ENCODE measurements around the gene ZNF550. TPM values are rescaled to one million over a fixed set of nuclear protein-coding genes. Genes with fewer than 3 reads are reported as not detected.

The ZNF550 gene
- polyA plus RNA-seq, 3 donors = 0.25 to 2.7 (median 0.65) TPM

DNA sequence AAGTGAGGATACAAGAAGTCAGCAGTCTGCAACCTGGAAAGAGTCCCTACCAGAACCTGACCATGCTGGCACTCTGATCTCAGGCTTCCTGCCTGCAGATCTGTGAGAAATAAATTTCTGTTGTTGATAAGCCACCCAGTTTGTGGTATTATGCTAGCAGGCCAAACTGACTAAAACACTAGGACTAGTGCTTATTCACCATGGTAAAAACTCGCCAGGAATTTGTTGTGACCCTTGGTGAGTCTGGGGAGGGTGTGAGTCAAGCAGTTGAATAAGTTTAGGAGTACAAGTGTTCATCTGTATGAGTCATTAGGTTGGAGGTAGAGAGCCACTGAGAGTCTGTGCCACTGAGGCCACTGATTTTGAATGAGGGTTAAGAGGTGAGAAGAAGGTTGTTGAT, 27.9 kb upstream of the ZNF550 start:
- H3K36me3 ChIP-seq (replicated peaks in 1 of 2; ENCODE audit: control insufficient read depth in 1 of 2, insufficient read depth in 2 of 2, low read length in 2 of 2) = peaks cover 11 to 57% of the 10 kb centered on the region in 2 donors
- Mint-ChIP-seq H3K27ac (no peak overlapping the region), H3K27me3 (ENCODE audit: low read depth in 3 of 3) (peaks cover 0 to 2% (median 0%) of the 10 kb centered on the region in 3 donors), H3K9me3 (peaks cover 65 to 99% (median 98%) of the 10 kb centered on the region in 7 donors), H3K4me1 (peaks cover 11% of the 10 kb centered on the region), H3K4me3 (no peak overlapping the region), H3K36me3 (peaks cover 47 to 53% of the 10 kb centered on the region in 2 donors)
- H3K79me2 ChIP-seq (ENCODE audit: insufficient read depth, low read length) = no peaks in the 10 kb centered on the region
- peaks cover 15 to 16% of the 10 kb centered on the region in 2 donors for H3K4me1 ChIP-seq (ENCODE audit: control insufficient read depth in 1 of 2, insufficient read depth in 2 of 2, low read length in 2 of 2)
- no peak overlapping the region for H3K27ac ChIP-seq (ENCODE audit: low read depth in 1 of 2, low read length in 2 of 2)
- TF ChIP-seq, protein P1, sequence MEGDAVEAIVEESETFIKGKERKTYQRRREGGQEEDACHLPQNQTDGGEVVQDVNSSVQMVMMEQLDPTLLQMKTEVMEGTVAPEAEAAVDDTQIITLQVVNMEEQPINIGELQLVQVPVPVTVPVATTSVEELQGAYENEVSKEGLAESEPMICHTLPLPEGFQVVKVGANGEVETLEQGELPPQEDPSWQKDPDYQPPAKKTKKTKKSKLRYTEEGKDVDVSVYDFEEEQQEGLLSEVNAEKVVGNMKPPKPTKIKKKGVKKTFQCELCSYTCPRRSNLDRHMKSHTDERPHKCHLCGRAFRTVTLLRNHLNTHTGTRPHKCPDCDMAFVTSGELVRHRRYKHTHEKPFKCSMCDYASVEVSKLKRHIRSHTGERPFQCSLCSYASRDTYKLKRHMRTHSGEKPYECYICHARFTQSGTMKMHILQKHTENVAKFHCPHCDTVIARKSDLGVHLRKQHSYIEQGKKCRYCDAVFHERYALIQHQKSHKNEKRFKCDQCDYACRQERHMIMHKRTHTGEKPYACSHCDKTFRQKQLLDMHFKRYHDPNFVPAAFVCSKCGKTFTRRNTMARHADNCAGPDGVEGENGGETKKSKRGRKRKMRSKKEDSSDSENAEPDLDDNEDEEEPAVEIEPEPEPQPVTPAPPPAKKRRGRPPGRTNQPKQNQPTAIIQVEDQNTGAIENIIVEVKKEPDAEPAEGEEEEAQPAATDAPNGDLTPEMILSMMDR (IDR thresholded peaks at IDR 0.05) = no peak
- H3K27me3 ChIP-seq (ENCODE audit: control insufficient read depth in 2 of 2, insufficient read depth in 2 of 2, low read length in 2 of 2) = no peaks in the 10 kb centered on the region
- peaks cover 84 to 93% of the 10 kb centered on the region in 2 donors for H3K9me3 ChIP-seq (replicated peaks in 1 of 2; ENCODE audit: control insufficient read depth in 1 of 2, insufficient read depth in 1 of 2, low read length in 2 of 2)
- no peak overlapping the region for H3K9ac ChIP-seq (ENCODE audit: insufficient read depth, low read length, poor library complexity, severe bottlenecking)
- no peak overlapping the region for H2AFZ ChIP-seq (ENCODE audit: insufficient read depth, low read depth, low read length, poor library complexity, severe bottlenecking)
- no peaks in the 10 kb centered on the region for H4K20me1 ChIP-seq (ENCODE audit: insufficient read depth, low read length)
- H3K4me3 ChIP-seq (replicated peaks in 1 of 3; ENCODE audit: low read depth in 2 of 3, low read length in 3 of 3) = peak overlapping the region in 1 of 3 experiments; percentile 22
- intact Hi-C loops (cut with micrococcal nuclease) = no loop called here
- H3K4me2 ChIP-seq (replicated peaks; ENCODE audit: extremely low read depth, low read length, poor library complexity, severe bottlenecking) = no peak overlapping the region
- WGBS (ENCODE audit: insufficient coverage) = 92% methylated on average over 1 of the region's 1 CpG
- DNase-seq = no peak

DNA sequence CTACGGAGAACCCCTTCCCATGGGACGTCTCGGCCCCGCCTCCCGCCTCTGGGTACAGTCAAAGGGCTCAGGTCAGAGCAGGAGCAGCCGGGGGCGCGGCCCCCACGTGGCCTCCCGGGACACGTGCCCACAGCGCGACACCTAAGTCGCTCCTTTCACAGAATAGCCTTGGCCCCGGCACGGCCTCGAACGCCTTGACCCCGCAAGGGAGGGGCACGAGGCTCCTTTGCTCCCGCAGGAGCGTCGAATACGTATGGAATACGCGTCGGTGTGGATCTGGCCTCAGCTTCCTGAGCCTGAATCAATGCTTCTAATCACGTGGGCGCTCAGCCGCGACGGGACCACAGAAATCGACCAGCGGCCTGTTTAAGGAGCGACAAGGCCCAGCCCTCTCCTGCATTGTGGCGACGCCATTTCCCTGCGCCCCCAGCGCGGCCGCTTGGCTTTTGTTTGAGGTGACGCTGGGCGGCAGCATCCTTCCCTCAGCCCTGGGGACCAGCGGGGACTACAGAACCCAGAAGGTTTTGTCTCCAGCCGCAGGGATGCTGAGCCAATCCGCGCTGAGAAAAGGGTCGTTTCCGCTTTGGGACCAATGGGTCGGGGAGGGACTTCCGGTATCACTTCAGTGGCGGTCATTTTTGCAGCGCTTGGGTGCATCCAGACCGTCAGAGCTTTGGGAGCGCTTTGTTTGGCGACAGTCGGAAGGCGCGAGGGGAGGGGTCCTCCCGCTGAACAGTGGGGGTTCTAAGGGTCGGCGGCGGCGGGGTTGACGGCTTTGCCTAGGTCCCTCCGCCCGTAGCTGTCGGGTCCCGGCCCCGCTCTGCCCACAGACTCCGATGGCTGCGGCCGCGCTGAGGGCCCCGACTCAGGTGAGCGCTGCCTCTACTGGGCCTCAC, 24.1 kb upstream of the ZNF550 start, which contains the start of gene ZIK1:
ZIK1 (plus strand) TSS at position 625 of the 896 bp plus-strand sequence; CDS start at position 837, 212 bp downstream.
- peaks cover 62 to 92% (median 90%) of the 10 kb centered on the region in 7 donors for H3K9me3 Mint-ChIP-seq
- intact Hi-C loops (cut with micrococcal nuclease) = loop anchor here in 1 of 2 donors (5.0 kb wide), 1 partner anchor 99 kb away; the partner anchor contains the start of gene ZNF551
- H2AFZ ChIP-seq (ENCODE audit: insufficient read depth, low read depth, low read length, poor library complexity, severe bottlenecking) = peak within 1 kb of the TSS; percentile 89

More for the DNA sequence above, 24.1 kb upstream of the ZNF550 start, which contains the start of gene ZIK1:
- peaks cover 14% of the 10 kb centered on the region for H3K4me1 Mint-ChIP-seq
- Histone ChIP-seq H3K4me1 (ENCODE audit: control insufficient read depth in 1 of 2, insufficient read depth in 2 of 2, low read length in 2 of 2) (peaks cover 15 to 23% of the 10 kb centered on the region in 2 donors), H4K20me1 (ENCODE audit: insufficient read depth, low read length) (no peaks in the 10 kb centered on the region), H3K9me3 (replicated peaks in 1 of 2; ENCODE audit: control insufficient read depth in 1 of 2, insufficient read depth in 1 of 2, low read length in 2 of 2) (peaks cover 73 to 75% of the 10 kb centered on the region in 2 donors), H3K4me3 (replicated peaks in 1 of 3; ENCODE audit: low read depth in 2 of 3, low read length in 3 of 3) (peak within 1 kb of the TSS; percentile 43 to 76 (median 45)), H3K27me3 (ENCODE audit: control insufficient read depth in 2 of 2, insufficient read depth in 2 of 2, low read length in 2 of 2) (no peaks in the 10 kb centered on the region), H3K27ac (ENCODE audit: low read depth in 1 of 2, low read length in 2 of 2) (no peak within 1 kb of the TSS), H3K4me2 (replicated peaks; ENCODE audit: extremely low read depth, low read length, poor library complexity, severe bottlenecking) (peak within 1 kb of the TSS; percentile 71), H3K36me3 (replicated peaks in 1 of 2; ENCODE audit: control insufficient read depth in 1 of 2, insufficient read depth in 2 of 2, low read length in 2 of 2) (peaks cover 0 to 27% of the 10 kb centered on the region in 2 donors), H3K9ac (ENCODE audit: insufficient read depth, low read length, poor library complexity, severe bottlenecking) (no peak within 1 kb of the TSS), H3K79me2 (ENCODE audit: insufficient read depth, low read length) (no peaks in the 10 kb centered on the region)
- WGBS (ENCODE audit: insufficient coverage) = 5% methylated on average over 71 of the region's 76 CpGs
- peak within 1 kb of the TSS; percentile 91 to 95 for H3K4me3 Mint-ChIP-seq
- peak; percentile 82 to 86 (median 84) for DNase-seq
- peaks cover 0 to 4% (median 2%) of the 10 kb centered on the region in 3 donors for H3K27me3 Mint-ChIP-seq (ENCODE audit: low read depth in 3 of 3)
- peaks cover 29 to 36% of the 10 kb centered on the region in 2 donors for H3K36me3 Mint-ChIP-seq
- TF ChIP-seq, protein P1 (IDR thresholded peaks at IDR 0.05) = no peak
- H3K27ac Mint-ChIP-seq = peak within 1 kb of the TSS in 5 of 7 donors; percentile 9 to 64 (median 58)

All from CD14-positive monocyte (primary cell).